Measurements from ENCODE around the gene PPM1D.
"Not testable (repeated sequence)": the region's sequence is repeated elsewhere in the genome, so short reads cannot be mapped to it uniquely, and the experiment has no call there.

Gene PPM1D

GRCh38 chr17:60573236-60574051 lies 26.5 kb upstream of the PPM1D start:
- Histone ChIP-seq H3K9ac (ENCODE audit: low read length) (no peak overlapping the region), H3K27me3 (ENCODE audit: control insufficient read depth, insufficient read depth, low read length) (no peaks in the 10 kb centered on the region), H3K36me3 (ENCODE audit: control insufficient read depth, low read depth, low read length) (no peaks in the 10 kb centered on the region), H3K27ac (ENCODE audit: low read length) (no peak overlapping the region), H3K9me3 (ENCODE audit: control insufficient read depth, low read depth, low read length) (no peaks in the 10 kb centered on the region), H3K4me3 (ENCODE audit: low read length) (no peak overlapping the region), H3K4me1 (ENCODE audit: control insufficient read depth, low read depth, low read length) (no peaks in the 10 kb centered on the region)

- Histone ChIP-seq H3K4me1 (ENCODE audit: control insufficient read depth, low read depth, low read length) (no peaks in the 10 kb centered on the region), H3K36me3 (ENCODE audit: control insufficient read depth, low read depth, low read length) (no peaks in the 10 kb centered on the region), H3K9me3 (ENCODE audit: control insufficient read depth, low read depth, low read length) (no peaks in the 10 kb centered on the region), H3K27ac (ENCODE audit: low read length) (no peak overlapping the region), H3K4me3 (ENCODE audit: low read length) (no peak overlapping the region), H3K27me3 (ENCODE audit: control insufficient read depth, insufficient read depth, low read length) (no peaks in the 10 kb centered on the region), H3K9ac (ENCODE audit: low read length) (no peak overlapping the region)
These were observed 22.7 kb upstream of the PPM1D start for GRCh38 chr17:60577147-60577915.

- no peak overlapping the region for H3K4me3 ChIP-seq (ENCODE audit: low read length)
- no peak overlapping the region for H3K9ac ChIP-seq (ENCODE audit: low read length)
- H3K4me1 ChIP-seq (ENCODE audit: control insufficient read depth, low read depth, low read length), result no peaks in the 10 kb centered on the region
- no peaks in the 10 kb centered on the region for H3K27me3 ChIP-seq (ENCODE audit: control insufficient read depth, insufficient read depth, low read length)
- no peak overlapping the region for H3K27ac ChIP-seq (ENCODE audit: low read length)
- H3K9me3 ChIP-seq (ENCODE audit: control insufficient read depth, low read depth, low read length), result no peaks in the 10 kb centered on the region
- no peaks in the 10 kb centered on the region for H3K36me3 ChIP-seq (ENCODE audit: control insufficient read depth, low read depth, low read length)
These were observed 20.9 kb upstream of the PPM1D start for GRCh38 chr17:60579090-60579489.

GRCh38 chr17:60579551-60579950 lies 20.4 kb upstream of the PPM1D start:
- H3K9ac ChIP-seq (ENCODE audit: low read length), result no peak overlapping the region
- no peaks in the 10 kb centered on the region for H3K27me3 ChIP-seq (ENCODE audit: control insufficient read depth, insufficient read depth, low read length)
- H3K4me1 ChIP-seq (ENCODE audit: control insufficient read depth, low read depth, low read length), result no peaks in the 10 kb centered on the region
- H3K27ac ChIP-seq (ENCODE audit: low read length), result no peak overlapping the region
- no peak overlapping the region for H3K4me3 ChIP-seq (ENCODE audit: low read length)
- H3K36me3 ChIP-seq (ENCODE audit: control insufficient read depth, low read depth, low read length), result no peaks in the 10 kb centered on the region
- H3K9me3 ChIP-seq (ENCODE audit: control insufficient read depth, low read depth, low read length), result no peaks in the 10 kb centered on the region

GRCh38 chr17:60583008-60583407 lies 17.0 kb upstream of the PPM1D start:
- Histone ChIP-seq H3K4me1 (ENCODE audit: control insufficient read depth, low read depth, low read length) (no peaks in the 10 kb centered on the region), H3K27ac (ENCODE audit: low read length) (no peak overlapping the region), H3K9ac (ENCODE audit: low read length) (no peak overlapping the region), H3K4me3 (ENCODE audit: low read length) (no peak overlapping the region), H3K9me3 (ENCODE audit: control insufficient read depth, low read depth, low read length) (no peaks in the 10 kb centered on the region), H3K36me3 (ENCODE audit: control insufficient read depth, low read depth, low read length) (no peaks in the 10 kb centered on the region), H3K27me3 (ENCODE audit: control insufficient read depth, insufficient read depth, low read length) (no peaks in the 10 kb centered on the region)

GRCh38 chr17:60585887-60586286 lies 14.1 kb upstream of the PPM1D start:
- H3K9ac ChIP-seq (ENCODE audit: low read length), result no peak overlapping the region
- H3K9me3 ChIP-seq (ENCODE audit: control insufficient read depth, low read depth, low read length), result no peaks in the 10 kb centered on the region
- H3K4me3 ChIP-seq (ENCODE audit: low read length), result no peak overlapping the region
- no peaks in the 10 kb centered on the region for H3K36me3 ChIP-seq (ENCODE audit: control insufficient read depth, low read depth, low read length)
- no peak overlapping the region for H3K27ac ChIP-seq (ENCODE audit: low read length)
- H3K4me1 ChIP-seq (ENCODE audit: control insufficient read depth, low read depth, low read length), result no peaks in the 10 kb centered on the region
- H3K27me3 ChIP-seq (ENCODE audit: control insufficient read depth, insufficient read depth, low read length), result no peaks in the 10 kb centered on the region

GRCh38 chr17:60586288-60586974 lies 13.6 kb upstream of the PPM1D start:
- no peak overlapping the region for H3K9ac ChIP-seq (ENCODE audit: low read length)
- no peaks in the 10 kb centered on the region for H3K36me3 ChIP-seq (ENCODE audit: control insufficient read depth, low read depth, low read length)
- no peaks in the 10 kb centered on the region for H3K4me1 ChIP-seq (ENCODE audit: control insufficient read depth, low read depth, low read length)
- H3K27me3 ChIP-seq (ENCODE audit: control insufficient read depth, insufficient read depth, low read length), result no peaks in the 10 kb centered on the region
- H3K4me3 ChIP-seq (ENCODE audit: low read length), result no peak overlapping the region
- no peak overlapping the region for H3K27ac ChIP-seq (ENCODE audit: low read length)
- H3K9me3 ChIP-seq (ENCODE audit: control insufficient read depth, low read depth, low read length), result no peaks in the 10 kb centered on the region

GRCh38 chr17:60590070-60590469 lies 9.9 kb upstream of the PPM1D start:
- Histone ChIP-seq H3K4me1 (ENCODE audit: control insufficient read depth, low read depth, low read length) (no peaks in the 10 kb centered on the region), H3K4me3 (ENCODE audit: low read length) (no peak overlapping the region), H3K27me3 (ENCODE audit: control insufficient read depth, insufficient read depth, low read length) (no peaks in the 10 kb centered on the region), H3K9ac (ENCODE audit: low read length) (no peak overlapping the region), H3K36me3 (ENCODE audit: control insufficient read depth, low read depth, low read length) (no peaks in the 10 kb centered on the region), H3K9me3 (ENCODE audit: control insufficient read depth, low read depth, low read length) (no peaks in the 10 kb centered on the region), H3K27ac (ENCODE audit: low read length) (no peak overlapping the region)

GRCh38 chr17:60592750-60593149 lies 7.2 kb upstream of the PPM1D start:
- Histone ChIP-seq H3K9ac (ENCODE audit: low read length) (no peak overlapping the region), H3K4me1 (ENCODE audit: control insufficient read depth, low read depth, low read length) (no peaks in the 10 kb centered on the region), H3K36me3 (ENCODE audit: control insufficient read depth, low read depth, low read length) (no peaks in the 10 kb centered on the region), H3K4me3 (ENCODE audit: low read length) (no peak overlapping the region), H3K27me3 (ENCODE audit: control insufficient read depth, insufficient read depth, low read length) (no peaks in the 10 kb centered on the region), H3K9me3 (ENCODE audit: control insufficient read depth, low read depth, low read length) (no peaks in the 10 kb centered on the region), H3K27ac (ENCODE audit: low read length) (no peak overlapping the region)

- not testable (repeated sequence) for H3K9me3 ChIP-seq (ENCODE audit: control insufficient read depth, low read depth, low read length); H3K4me1 ChIP-seq (ENCODE audit: control insufficient read depth, low read depth, low read length); H3K4me3 ChIP-seq (ENCODE audit: low read length); H3K9ac ChIP-seq (ENCODE audit: low read length); H3K27me3 ChIP-seq (ENCODE audit: control insufficient read depth, insufficient read depth, low read length); H3K36me3 ChIP-seq (ENCODE audit: control insufficient read depth, low read depth, low read length); H3K27ac ChIP-seq (ENCODE audit: low read length)
These were observed 6.5 kb upstream of the PPM1D start for GRCh38 chr17:60593441-60594036.

- not testable (repeated sequence) for H3K4me1 ChIP-seq (ENCODE audit: control insufficient read depth, low read depth, low read length); H3K27me3 ChIP-seq (ENCODE audit: control insufficient read depth, insufficient read depth, low read length); H3K36me3 ChIP-seq (ENCODE audit: control insufficient read depth, low read depth, low read length); H3K9me3 ChIP-seq (ENCODE audit: control insufficient read depth, low read depth, low read length); H3K27ac ChIP-seq (ENCODE audit: low read length); H3K9ac ChIP-seq (ENCODE audit: low read length); H3K4me3 ChIP-seq (ENCODE audit: low read length)
These were observed 5.8 kb upstream of the PPM1D start for GRCh38 chr17:60594170-60594569.
